Left colon (tissue), 2 donors: ENCODE results near the gene PLXNC1. TPM values are rescaled to one million over a fixed set of nuclear protein-coding genes. Genes with fewer than 3 reads are reported as not detected.

Experiments
- ATAC-seq: fragments of 200-7000 bp; cut with Tn5 transposase; one replicate; pipeline ENCODE4 v1.9.1; 2020; ENCODE audit warnings: mild to moderate bottlenecking, moderate library complexity
- DNase-seq, 2 donors: peaks; one replicate each; pipeline ENCODE4 v3.0.0-alpha.2; 2020
- intact Hi-C, 2 donors: fragments of 100-400 bp; cut with DNase I in 1 of 2; cut with micrococcal nuclease in 1 of 2; formaldehyde crosslinking; loops; one replicate each; pipeline versions ENCODE4 v1.11.2 to v1.14.0; 2022; cut with DNase I, micrococcal nuclease
- total RNA-seq, 2 donors: library from RNA; stranded (reverse); fragmentation: NEBNext Ultra II Directional; extraction: Animal tissue kit (Norgen Biotek cat#: 25700); gene quantifications; one replicate each; pipeline ENCODE4 v1.2.1, GENCODE V29; 2021
- donor health status: DM: no; HTN: no; CAD: no.
- donor health status: DM: yes; HTN: yes; CAD: no.

PLXNC1 gene
- total RNA-seq, 2 donors from 2014 or later, result 7.4 to 11.2 TPM

DNA sequence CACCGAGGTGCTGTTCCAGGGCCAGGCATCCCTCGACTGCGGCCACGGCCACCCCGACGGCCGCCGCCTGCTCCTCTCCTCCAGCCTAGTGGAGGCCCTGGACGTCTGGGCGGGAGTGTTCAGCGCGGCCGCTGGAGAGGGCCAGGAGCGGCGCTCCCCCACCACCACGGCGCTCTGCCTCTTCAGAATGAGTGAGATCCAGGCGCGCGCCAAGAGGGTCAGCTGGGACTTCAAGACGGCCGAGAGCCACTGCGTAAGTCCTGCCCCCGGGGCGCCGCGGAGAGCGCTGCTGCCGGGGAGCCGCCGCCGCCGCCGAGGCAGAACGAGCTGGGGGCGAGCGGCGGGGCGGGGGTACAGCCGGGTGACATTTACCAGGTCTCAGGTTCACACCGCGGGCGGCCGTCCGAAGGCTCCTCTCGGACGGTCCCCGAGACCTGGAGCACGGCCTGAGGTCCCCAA lies 1.4 kb downstream of the PLXNC1 start:
- peak; percentile 51 to 63 for DNase-seq
- peak; percentile 32 for ATAC-seq
- intact Hi-C loops, result loop anchor here in 1 of 2 donors (5.0 to 10.0 kb wide), 2 partner anchors 285 to 382 kb away; no protein-coding TSS in a partner anchor

DNA sequence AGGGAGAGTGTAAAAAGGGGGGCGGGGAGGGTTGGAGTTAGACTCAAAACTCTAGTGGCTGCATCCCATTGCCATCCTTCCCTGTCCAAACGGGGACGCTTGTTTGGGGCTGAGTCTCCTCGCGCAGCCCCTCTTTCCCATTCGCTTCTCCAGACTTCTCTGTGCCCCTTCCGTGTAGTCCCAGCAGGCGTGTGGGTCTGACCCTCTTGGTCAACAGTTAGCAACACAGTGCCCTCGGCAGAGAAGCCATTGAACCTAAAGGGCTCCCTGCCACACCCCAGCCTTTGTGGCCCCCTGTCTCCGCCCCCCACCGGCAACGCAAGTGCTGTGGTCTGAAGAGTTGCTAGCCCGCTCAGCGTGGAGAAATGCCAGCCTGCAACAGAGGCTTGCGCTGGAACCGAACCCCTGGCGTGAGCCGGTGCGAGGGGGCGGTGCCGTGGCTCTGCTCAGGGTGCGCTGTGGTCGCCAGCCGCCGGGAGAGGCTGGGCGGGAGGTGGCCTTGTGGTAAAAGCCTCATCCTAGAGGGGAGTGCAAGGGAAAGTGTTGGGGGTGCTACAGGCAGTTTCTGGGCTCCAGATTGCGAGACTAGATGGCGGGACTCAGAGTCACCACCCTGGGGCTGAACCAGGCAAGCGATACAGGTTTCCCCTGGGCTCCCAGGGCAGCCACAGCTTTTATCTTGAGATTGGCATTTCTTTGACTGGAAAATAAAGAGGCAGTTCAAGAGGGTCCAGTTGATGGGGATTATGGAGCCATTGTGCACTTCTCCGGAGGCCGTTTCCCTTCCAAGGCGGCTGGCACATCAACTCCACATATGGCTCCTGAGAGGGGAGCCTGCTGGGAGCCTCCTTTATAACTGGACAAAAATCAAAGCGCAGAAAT lies 2.1 kb downstream of the PLXNC1 start:
- ATAC-seq (peak; percentile 13), DNase-seq (peak; percentile 38 to 63)
- intact Hi-C loops, result no loop called here

DNA sequence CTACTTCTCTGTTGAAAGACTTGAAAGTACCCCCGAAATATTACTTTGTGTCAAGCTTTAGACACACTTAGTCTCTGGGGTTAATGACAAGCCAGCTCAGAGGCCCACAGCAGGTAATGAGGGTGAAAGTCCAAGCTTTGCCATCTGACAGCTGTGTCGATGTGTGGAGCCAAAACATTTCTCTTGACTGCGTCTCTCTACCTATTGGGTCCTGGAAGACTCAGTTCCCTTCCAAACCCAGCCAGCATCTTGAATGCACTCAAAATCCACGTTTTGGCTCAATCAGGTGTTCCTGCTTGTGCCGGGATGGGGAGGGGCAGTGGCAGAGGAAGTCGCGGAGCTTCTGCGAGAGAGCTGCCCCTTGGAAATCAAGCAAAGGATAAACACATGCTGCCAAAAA lies 3.2 kb downstream of the PLXNC1 start:
- ATAC-seq, result peak; percentile 77
- peak; percentile 38 to 58 for DNase-seq
- intact Hi-C loops, result no loop called here

DNA sequence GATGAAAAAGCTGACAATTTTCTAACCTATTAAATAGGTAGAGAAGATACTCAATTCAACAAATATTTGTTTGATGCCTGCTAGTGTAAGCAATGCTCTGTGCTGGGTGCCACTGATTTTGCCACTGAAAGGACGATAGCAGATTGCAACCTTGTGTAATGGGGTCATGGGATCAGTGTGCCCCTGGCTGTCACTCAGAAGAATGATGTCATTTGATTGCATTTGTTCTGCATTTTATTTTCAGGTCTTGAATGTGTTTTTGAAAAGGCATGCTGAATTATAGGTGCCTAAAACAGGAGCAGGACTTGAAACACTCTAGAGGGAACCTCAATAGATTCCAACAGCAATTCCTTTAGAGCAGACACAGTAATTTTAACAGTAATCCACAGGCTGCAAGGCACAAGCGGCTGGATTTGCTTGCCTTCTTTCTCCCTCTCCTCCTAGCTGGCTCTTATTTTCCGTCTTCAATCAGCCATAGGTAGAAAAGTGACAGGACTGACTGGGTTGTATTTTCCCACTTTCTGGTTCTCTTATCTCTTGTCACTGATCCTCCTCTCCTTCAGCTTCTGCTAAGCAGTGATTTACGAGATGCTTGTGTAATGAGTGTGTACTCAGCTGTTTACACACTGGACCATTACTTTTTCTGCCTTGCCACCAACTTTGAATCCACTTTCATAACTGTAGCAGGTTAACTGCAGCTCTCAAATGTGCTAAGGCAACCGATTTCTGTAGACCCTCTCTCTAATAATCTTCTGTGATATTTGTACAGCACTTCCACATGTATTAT lies 4.1 kb downstream of the PLXNC1 start:
- peak; percentile 56 for ATAC-seq
- intact Hi-C loops, result no loop called here
- DNase-seq, result no peak

DNA sequence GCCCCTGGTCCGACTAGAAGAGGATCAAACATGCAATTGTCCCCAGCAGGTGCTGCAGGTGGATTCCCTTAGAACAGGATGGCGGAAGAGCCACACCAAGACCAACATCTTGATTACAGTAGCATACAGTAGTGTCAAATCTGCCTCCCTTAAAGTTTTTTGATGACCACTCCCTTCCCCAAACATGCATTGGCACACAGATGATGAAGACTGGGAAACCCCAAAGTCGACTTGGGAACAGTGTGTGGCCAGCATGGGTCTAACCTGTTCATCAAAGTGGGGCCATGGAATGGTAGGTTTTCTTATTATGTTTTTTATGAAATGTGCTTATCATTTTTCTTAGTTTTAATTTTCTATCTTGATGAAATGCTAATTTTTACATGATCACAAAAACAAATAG lies 8.8 kb downstream of the PLXNC1 start:
- intact Hi-C loops, result no loop called here
- DNase-seq (no peak), ATAC-seq (peak; percentile 47)

DNA sequence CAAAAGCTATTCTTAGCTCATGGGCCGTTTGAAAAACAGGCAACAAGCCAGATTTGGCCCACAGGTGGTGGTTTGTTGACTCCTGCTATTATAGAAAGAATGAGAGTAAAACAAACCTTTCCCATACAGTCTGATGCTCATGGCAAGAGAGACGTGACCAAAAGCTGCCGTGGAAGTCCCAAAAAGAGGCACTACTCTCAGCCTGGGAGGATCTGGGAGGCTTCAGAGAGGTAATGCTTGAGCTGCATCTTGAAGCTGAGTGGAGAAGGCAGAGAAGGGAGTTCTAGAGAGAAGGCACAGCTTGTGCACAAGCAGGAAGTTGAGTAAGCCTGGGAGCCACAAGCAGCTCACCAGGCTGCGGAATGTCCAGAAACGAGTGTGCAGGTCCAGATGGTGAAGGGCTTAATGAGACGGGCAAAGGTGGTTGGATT lies 9.6 kb downstream of the PLXNC1 start:
- intact Hi-C loops, result no loop called here
- ATAC-seq (peak; percentile 29), DNase-seq (no peak)

DNA sequence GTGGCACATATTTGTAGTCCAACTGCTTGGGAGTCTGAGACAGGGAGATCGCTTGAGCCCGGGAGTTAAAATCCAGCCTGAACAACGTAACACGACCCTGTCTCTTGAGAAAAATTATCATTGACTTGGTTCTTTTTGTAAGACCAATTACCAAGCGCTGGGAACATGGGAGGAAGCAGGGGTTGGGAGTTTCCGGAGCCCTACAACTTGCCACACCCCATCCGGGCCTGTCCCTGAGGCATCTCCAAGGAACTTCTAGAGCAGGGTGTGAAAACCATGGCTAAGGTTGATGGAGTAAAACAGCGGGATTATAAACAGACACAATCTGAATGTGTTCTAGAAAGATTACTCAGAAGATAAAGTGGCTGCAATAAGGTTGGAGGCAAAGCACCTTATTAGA lies 10.3 kb downstream of the PLXNC1 start:
- ATAC-seq (no peak), DNase-seq (no peak)
- intact Hi-C loops, result no loop called here

DNA sequence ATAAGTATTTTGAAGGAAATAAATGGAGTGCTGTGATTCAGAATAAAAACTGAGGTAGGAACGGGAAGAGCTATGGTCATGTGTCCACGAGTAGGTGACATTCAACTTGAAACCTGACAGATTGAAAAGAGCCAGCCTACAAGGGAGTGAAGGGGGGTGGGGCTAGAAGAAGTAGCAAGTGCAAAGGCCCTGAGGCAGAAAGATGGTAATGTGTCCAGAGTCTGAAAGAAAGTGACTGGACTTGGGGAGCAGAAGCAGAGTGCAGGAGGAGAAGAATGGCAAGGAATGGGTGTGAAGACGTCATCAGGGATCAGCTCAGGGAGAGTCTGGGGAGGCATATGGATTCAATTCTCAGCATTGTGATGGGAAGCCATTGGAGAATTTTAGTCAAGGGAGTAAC lies 13.7 kb downstream of the PLXNC1 start:
- intact Hi-C loops, result no loop called here
- DNase-seq, result no peak
- ATAC-seq, result no peak

DNA sequence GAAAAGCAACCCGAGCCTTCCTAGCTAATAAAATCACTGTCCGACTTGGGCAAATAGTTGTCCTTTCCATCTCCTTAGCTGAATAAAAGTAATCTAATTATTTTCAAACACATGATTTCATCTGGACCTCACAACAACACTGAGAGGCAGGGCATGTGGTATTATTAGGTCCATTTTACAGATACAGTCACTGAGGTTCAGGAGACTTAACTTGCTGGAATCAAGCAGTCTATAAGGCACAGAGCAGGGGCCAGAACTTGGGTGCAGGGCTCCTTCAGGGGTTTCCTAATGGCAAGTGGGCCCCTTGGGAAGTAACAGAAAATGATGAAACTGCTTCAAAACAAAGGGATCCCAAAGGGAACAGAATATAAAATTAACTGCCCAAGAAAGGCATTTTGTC lies 15.5 kb downstream of the PLXNC1 start:
- DNase-seq, result no peak
- no peak for ATAC-seq
- intact Hi-C loops, result no loop called here

DNA sequence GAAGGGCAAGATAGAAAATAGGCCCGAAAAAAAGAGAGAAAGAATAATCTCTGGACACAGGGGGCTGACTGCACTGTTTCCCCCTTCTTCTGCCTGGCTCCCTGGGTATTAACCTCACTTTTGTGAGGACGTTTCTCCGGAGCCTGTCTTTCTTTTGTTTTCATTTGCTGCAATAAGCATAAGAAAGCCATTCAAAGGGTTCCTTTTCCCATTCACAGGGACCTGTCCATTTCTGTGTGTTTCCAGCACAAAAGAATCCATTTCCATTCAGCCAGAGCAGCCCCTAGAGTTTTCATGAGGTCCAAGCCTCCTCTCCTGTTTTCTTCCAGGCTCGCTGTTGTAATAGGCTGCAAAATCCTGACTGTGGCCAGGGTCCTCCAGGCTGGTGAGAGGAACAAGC lies 16.8 kb downstream of the PLXNC1 start:
- intact Hi-C loops, result no loop called here
- ATAC-seq, result no peak
- DNase-seq, result no peak

DNA sequence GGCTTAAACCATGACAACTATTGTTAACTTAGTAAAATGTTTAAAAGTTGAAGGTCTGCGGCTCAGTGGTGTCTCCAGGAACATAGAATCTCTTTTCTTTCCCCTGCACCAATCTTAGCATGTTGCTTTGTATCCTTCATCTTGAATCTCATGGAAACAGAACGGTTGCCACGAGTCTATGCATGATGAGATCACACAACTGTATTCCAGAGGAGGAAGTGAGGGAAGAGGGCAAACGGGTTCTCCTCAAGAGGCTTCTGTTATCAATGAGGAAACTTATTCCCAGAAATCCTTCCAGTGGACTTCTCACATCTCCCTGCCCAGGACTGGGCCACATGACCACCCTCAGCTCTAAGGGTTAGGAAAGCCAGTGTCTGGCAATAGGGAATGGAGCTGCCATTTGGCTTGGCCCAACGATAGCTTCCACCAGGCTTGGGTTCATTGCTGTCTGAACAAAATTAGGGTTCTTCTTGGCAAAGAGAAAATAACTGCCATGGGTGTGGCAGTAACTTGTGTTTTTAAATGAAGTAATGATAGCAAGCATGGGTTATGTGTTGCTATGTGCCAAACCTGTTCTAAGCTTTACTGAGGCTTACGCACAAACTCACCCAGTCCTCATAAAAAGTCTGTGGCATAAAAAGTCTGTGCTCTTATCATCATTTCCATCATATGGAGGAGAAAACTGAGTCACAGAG lies 17.4 kb downstream of the PLXNC1 start:
- ATAC-seq, result no peak
- intact Hi-C loops, result no loop called here
- DNase-seq, result no peak

DNA sequence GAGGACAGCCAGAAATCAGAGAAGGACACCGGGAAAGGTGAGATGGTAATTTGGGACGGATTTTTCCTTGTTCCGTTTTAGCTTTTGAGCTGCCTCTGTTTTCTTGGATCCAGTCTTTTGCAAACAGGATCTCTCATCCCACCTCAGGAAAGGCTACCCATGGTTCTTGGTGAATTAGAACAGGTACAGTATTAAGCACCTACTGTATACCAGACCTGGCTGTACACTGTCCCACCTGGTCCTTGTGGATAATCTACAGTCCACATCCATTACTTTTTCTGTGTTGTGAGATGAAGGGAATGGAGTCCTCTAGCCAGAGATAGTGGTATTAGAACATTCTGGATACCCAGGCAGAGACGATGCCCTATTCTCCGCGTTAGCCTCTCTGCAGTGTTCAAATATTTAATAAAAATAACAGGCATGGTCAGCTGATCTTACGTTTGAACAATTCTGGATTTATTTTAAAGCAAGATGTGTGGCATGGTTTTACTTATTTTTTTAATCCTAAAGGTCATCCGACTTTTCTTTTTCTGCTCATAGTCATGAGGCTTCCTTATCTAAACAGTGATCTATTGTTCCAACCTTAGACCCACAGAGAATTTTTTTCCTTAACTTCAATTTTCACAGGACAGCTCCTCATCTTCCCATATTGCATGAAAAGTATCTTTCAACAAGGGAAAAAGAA lies 18.8 kb downstream of the PLXNC1 start:
- intact Hi-C loops, result no loop called here
- no peak for ATAC-seq
- no peak for DNase-seq

DNA sequence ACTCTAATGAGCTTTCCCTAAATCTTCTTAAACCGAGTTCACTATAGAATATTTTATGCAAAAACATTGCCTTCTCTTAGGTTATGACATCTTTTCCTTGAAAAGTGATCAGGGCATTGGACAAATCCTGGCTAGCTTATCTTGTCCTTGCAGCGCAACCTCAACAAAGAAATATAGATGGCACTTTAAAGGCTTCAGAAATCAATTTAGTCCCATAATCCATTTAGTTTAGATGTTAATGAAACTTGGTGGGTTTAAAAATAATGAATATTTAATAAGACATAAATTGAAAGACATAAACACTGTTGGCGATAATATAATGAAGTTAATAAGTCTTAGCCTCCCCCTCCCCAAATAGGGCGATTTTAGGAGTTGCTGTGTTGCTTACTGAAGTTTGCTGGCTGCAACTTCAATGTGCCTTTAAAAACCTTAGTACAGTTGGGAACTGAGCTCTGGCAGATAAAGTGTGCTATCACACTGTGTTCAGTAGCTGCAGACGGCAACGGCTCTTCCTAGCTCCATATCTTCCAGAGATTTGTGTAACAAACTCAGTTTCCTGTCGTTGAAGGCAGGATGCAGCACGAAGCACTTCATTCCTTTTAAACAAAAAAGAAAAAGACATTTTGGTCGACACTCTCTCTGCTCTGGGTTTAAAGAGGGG lies 19.5 kb downstream of the PLXNC1 start:
- DNase-seq, result no peak
- intact Hi-C loops, result no loop called here
- no peak for ATAC-seq

DNA sequence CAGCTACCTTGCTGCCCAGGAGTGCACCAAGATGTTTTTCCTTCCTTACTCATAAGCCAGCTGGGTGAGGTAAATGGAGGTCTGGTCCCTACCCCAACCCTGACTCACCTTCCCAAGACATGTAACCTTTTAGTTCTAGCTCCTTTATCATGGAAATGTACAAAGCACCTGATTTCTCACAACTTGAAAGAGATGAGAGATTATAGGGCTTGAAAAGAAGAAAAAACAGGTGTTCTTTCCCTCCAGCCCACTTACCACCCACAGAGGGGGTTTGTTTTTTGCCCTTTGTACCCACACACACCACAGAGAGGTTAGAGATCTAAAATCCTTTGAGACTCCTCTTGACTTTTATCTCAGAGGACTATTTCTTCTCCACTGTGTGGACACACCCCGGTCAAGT lies 21.1 kb downstream of the PLXNC1 start:
- intact Hi-C loops, result no loop called here
- ATAC-seq, result no peak
- DNase-seq, result no peak

DNA sequence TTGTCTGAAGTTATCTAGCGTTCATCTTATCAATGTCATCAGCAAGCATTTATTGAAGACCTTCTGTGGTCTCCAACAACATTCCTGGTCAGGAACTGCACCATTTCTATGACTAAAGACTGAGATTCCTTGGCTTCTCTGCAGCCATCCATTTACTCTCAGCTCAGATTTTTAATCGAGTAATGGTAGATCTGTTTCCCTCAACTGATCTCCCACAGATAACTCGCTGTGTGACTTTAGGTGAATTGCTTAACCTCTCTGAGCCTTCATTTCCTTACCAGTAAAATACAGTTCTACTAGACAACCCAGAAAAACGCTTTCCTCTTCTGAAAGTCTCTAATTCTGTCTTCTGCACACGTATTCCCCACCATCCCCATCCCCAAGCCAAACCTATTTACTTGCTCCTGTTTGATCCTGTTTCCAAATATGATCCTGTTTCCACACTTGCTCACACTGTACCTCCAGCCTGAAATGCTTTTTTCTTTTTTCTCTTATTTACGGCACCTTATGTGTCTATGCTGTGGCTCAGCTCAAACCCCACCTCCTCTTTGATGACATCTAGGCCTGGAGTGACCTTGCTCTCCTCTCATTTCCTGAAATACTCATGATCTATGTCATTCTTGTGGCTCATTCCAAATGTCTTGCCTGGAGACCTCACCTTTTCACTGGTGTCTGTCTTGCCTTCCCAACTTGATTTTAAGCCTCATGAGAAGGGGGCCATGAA lies 21.8 kb downstream of the PLXNC1 start:
- DNase-seq (no peak), ATAC-seq (no peak)
- intact Hi-C loops, result no loop called here

DNA sequence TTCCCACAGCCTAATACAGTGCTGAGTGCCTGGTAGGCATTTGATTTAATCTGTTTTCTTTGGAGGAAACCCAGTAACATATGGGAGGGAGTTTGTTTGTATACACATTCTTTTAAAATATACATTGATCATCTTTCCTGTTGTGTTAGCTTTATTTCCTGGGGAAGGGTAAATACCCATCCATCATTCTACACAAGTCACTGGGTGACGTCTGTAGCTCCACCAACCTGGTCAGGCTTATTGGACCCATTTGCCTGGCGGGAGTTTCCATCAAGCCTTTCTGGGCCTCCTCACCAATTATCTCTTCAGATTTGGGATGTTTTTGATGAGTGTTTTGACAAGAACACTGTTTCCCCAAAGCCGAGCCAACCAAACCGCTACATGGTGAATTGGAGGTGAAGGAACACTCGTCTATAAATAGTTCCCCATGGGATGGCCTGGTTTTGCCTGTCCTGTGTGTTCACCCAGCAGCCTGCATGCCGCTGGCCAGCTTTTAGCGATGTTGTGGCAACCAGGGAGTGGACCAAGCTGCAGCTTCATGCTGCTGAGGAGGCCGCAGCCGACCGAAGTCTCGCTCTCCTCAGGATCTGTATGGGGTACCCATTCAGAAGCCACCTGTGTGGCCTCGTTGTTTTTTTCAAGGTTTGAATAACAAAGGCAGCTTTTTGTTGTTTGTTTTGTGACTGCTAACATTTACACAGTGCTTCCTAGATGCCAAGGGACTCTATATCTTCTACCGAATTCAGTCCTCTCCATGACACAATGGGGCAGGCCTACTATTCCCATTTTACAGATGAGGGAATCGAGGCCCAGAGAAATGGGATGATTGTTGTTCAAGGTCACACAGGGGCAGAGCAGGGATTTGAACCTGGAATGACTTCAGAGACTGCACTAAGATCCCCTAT lies 22.6 kb downstream of the PLXNC1 start:
- DNase-seq, result no peak
- intact Hi-C loops, result no loop called here
- ATAC-seq, result no peak

DNA sequence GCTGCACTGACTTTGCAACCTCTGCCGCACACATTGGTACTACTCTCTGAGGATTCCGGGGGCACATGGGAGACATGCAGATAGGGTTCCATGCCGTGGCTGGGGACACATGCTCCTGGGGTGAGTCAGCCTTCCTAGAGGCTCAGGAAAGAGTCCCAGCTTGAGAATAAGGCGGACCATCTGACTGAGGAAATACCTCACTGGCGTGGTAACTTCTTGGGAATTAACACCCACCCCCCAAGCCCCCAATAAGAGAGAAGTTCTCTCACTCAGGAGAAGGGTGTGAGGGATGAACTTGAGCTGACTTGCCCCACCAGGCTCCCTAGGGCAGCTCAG lies 23.2 kb downstream of the PLXNC1 start:
- intact Hi-C loops, result no loop called here
- ATAC-seq (no peak), DNase-seq (no peak)
